Vagina (tissue), 2 donors: ENCODE measurements around the gene SPECC1. TPM values are rescaled to one million over a fixed set of nuclear protein-coding genes. Genes with fewer than 3 reads are reported as not detected.

Source experiments
- DNase-seq, 2 donors: peaks; one replicate each; pipeline ENCODE4 v3.0.0-alpha.2; 2017; ENCODE audit errors: extremely low spot score in 2 of 2
- H3K27ac ChIP-seq: fragments of 200-600 bp; sonication (generic); one replicate; pipeline ENCODE4 v1.5.1; 2019
- H3K27me3 ChIP-seq: fragments of 200-600 bp; sonication (generic); one replicate; pipeline ENCODE4 v1.5.1; 2019
- H3K36me3 ChIP-seq, 2 donors: fragments of 200-600 bp; sonication (generic); one replicate each; pipeline ENCODE4 v1.5.1; 2017 to 2019
- H3K4me1 ChIP-seq: fragments of 200-600 bp; sonication (generic); one replicate; pipeline ENCODE4 v1.5.1; 2019
- H3K4me3 ChIP-seq, 2 donors: fragments of 200-600 bp; sonication (generic); 1 replicate in 1 of 2; 2 replicates in 1 of 2; pipeline ENCODE4 v1.5.1; 2016 to 2019
- H3K9me3 ChIP-seq: fragments of 200-600 bp; sonication (generic); one replicate; pipeline ENCODE4 v1.5.1; 2019
- CTCF ChIP-seq, 3 experiments: fragments of 450-650 bp in 2 of 3; fragments of 200-600 bp in 1 of 3; sonication (generic) in 1 of 3; IDR thresholded peaks; one replicate each; pipeline ENCODE4 v1.5.1; 2017 to 2019; ENCODE audit warnings: antibody characterized with exemption in 3 of 3, mild to moderate bottlenecking in 2 of 3, moderate library complexity in 2 of 3
- POLR2A ChIP-seq, 2 donors: fragments of 450-650 bp; IDR thresholded peaks; one replicate each; pipeline ENCODE4 v1.6.1; 2017; ENCODE audit warnings: antibody characterized with exemption in 2 of 2, mild to moderate bottlenecking in 2 of 2, moderate library complexity in 2 of 2
- POLR2AphosphoS5 ChIP-seq, 2 donors: sonication (generic); formaldehyde crosslinking; IDR thresholded peaks; one replicate each; pipeline ENCODE4 v1.9.0; 2017; ENCODE audit warnings: antibody characterized with exemption in 2 of 2, mild to moderate bottlenecking in 2 of 2, low read depth in 1 of 2; ENCODE audit not compliant: insufficient read depth in 1 of 2
- intact Hi-C: fragments of 100-400 bp; cut with DNase I; formaldehyde crosslinking; loops from one replicate; pipeline ENCODE4 v1.15.1; 2023
- total RNA-seq: library from RNA; depleted of rRNA; stranded (reverse); fragments of >200 nt; gene quantifications from one replicate; pipeline ENCODE4 v1.2.3, GENCODE V29; 2016

SPECC1 gene
- total RNA-seq, 1 donor from 2014 or later, result 25.3 TPM

GRCh38 chr17:20080513-20080912 lies 71.4 kb downstream of the SPECC1 start:
- intact Hi-C loops, result no loop called here
- peak in 1 of 2 donors; percentile 64 for DNase-seq

GRCh38 chr17:20083156-20083859 lies 74.1 kb downstream of the SPECC1 start:
- DNase-seq, result no peak
- Histone ChIP-seq H3K27ac (no peak overlapping the region), H3K4me3 (no peak overlapping the region), H3K9me3 (no peaks in the 10 kb centered on the region), H3K36me3 (no peaks in the 10 kb centered on the region), H3K4me1 (no peaks in the 10 kb centered on the region), H3K27me3 (no peaks in the 10 kb centered on the region)
- TF ChIP-seq POLR2AphosphoS5 (IDR thresholded peaks at IDR 0.05; ENCODE audit: insufficient read depth in 1 of 2, low read depth in 1 of 2), result no peak
- no peak for TF ChIP-seq POLR2A (IDR thresholded peaks at IDR 0.05)
- no peak for TF ChIP-seq CTCF (IDR thresholded peaks at IDR 0.05)
- intact Hi-C loops, result no loop called here

More at GRCh38 chr17:20080513-20080912, 71.4 kb downstream of the SPECC1 start:
- H3K36me3 ChIP-seq, result no peaks in the 10 kb centered on the region
- TF ChIP-seq POLR2AphosphoS5 (IDR thresholded peaks at IDR 0.05; ENCODE audit: insufficient read depth in 1 of 2, low read depth in 1 of 2) (no peak), POLR2A (IDR thresholded peaks at IDR 0.05) (no peak), CTCF (IDR thresholded peaks at IDR 0.05) (no peak)
- no peak overlapping the region for H3K27ac ChIP-seq
- no peaks in the 10 kb centered on the region for H3K27me3 ChIP-seq
- H3K9me3 ChIP-seq, result no peaks in the 10 kb centered on the region
- H3K4me1 ChIP-seq, result peaks cover 7% of the 10 kb centered on the region
- no peak overlapping the region for H3K4me3 ChIP-seq

- Histone ChIP-seq H3K4me1 (no peaks in the 10 kb centered on the region), H3K36me3 (no peaks in the 10 kb centered on the region), H3K4me3 (no peak overlapping the region), H3K27me3 (no peaks in the 10 kb centered on the region), H3K27ac (peak overlapping the region; percentile 17), H3K9me3 (no peaks in the 10 kb centered on the region)
- no peak for TF ChIP-seq POLR2A (IDR thresholded peaks at IDR 0.05)
- DNase-seq, result peak in 1 of 2 donors; percentile 60
- intact Hi-C loops, result no loop called here
Observed at GRCh38 chr17:20084621-20085282, 75.6 kb downstream of the SPECC1 start.

- H3K27ac ChIP-seq, result peak overlapping the region; percentile 17
- H3K4me1 ChIP-seq, result no peaks in the 10 kb centered on the region
- TF ChIP-seq POLR2A (IDR thresholded peaks at IDR 0.05) (no peak), CTCF (IDR thresholded peaks at IDR 0.05) (no peak), POLR2AphosphoS5 (IDR thresholded peaks at IDR 0.05; ENCODE audit: insufficient read depth in 1 of 2, low read depth in 1 of 2) (no peak)
- no peaks in the 10 kb centered on the region for H3K27me3 ChIP-seq
- H3K9me3 ChIP-seq, result no peaks in the 10 kb centered on the region
- no peaks in the 10 kb centered on the region for H3K36me3 ChIP-seq
- no peak overlapping the region for H3K4me3 ChIP-seq
- DNase-seq, result no peak
- intact Hi-C loops, result no loop called here
Observed at GRCh38 chr17:20085283-20085845, 76.2 kb downstream of the SPECC1 start.

- no peak overlapping the region for H3K27ac ChIP-seq
- no peaks in the 10 kb centered on the region for H3K36me3 ChIP-seq
- DNase-seq, result peak in 1 of 2 donors; percentile 52
- H3K4me1 ChIP-seq, result no peaks in the 10 kb centered on the region
- no peak overlapping the region for H3K4me3 ChIP-seq
- intact Hi-C loops, result no loop called here
- TF ChIP-seq POLR2AphosphoS5 (IDR thresholded peaks at IDR 0.05; ENCODE audit: insufficient read depth in 1 of 2, low read depth in 1 of 2) (no peak), POLR2A (IDR thresholded peaks at IDR 0.05) (no peak), CTCF (IDR thresholded peaks at IDR 0.05) (no peak)
- no peaks in the 10 kb centered on the region for H3K9me3 ChIP-seq
- no peaks in the 10 kb centered on the region for H3K27me3 ChIP-seq
Observed at GRCh38 chr17:20086416-20087076, 77.4 kb downstream of the SPECC1 start.
